NCI-H2107 (cell line): ENCODE data around the gene TRPV6.

Source experiments
- DNase-seq: peaks from one replicate; lab custom pipeline; 2025; lab: John Stamatoyannopoulos, UW

Gene TRPV6

DNA sequence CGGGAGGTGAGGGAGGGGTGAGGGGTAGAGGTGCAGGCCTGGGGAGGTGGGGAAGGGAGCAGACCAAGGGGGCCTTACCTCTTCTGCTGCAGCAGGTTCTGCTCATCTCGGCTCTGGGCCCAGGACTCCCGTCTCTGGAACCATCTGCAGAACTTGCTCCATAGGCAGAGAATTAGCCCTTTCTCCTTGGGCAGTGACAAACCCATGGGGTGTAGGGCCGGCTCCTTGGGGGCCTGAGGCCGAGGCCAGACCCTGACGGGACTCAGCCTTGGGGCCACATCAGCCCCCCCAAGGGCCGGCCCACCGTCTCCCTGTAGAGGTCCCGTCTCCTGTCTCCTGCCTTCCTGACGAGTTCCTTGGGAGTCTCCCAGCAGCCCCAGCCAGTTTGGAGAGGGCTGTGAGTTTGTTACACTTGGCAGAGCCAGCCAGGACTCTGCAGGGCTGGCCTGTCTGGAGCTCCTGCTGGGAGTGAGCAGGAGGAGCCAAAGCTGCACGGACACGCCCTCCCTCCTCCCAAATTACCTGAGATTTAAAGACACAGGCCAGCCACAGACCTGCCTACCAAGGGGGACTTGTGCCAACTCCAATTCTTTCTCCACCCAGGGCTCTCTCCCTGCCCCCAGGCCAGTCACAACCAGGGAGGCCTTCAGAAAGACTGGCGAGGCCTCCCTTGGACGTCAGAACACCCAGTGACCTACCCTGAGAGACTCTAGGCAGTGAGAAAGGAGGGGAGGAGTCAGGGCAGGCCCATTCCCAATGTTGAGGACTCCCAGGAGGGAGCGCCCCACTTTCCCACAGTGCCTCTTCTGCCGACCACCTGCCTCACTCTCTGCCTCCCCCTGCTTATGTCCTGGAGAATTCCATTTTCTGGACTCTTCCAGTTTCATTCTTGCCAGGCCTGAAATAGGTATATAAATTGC, at the start of gene TRPV6:
Gene TRPV6 (minus strand): TSS at position 435 of the 920 bp plus-strand sequence.
- no peak for DNase-seq

DNA sequence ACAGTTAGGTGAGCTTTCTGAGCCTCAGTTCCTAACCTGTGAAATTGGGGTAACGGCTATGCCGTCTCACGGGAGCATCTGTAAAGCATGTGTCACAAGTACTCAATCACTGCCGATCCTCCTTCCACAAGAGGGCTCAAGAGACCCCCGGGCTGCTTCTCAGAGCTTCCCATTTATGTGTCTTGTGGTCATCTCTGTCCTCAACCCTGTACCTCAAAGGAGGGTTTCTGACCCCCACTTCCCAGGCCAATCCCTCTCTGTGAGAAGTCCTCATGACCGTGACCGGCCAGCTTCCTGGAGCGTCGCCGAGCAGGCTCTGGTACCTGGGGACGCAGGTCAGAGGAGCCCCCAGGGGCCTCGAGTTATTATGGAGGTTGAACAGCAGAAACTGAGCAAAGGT, 48.5 kb upstream of the TRPV6 start:
- DNase-seq = no peak

DNA sequence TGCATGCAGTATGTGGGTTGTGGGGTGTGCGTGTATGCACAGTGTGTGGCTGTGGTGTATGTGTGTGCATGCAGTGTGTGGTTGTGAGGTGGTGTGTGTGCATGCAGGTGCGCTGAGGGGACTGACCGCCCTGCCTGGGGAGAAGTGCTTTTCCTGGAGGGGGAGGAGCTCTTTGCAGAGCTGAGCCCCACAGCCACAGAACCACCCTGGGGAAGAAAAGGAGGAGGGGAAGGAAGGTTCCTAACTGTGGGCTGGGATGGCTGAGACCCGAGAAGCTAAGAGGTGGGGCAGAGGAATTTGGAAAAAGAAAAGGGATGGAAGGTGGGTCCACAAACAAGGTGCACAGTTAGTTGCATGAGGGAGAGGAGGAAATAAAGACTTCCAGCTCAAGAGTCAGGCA, 48.1 kb upstream of the TRPV6 start, which contains the start of gene TRPV5:
Gene TRPV5 (minus strand): TSS at position 123 of the 400 bp plus-strand sequence. CDS start 287 bp downstream, outside the sequence.
- DNase-seq = no peak

DNA sequence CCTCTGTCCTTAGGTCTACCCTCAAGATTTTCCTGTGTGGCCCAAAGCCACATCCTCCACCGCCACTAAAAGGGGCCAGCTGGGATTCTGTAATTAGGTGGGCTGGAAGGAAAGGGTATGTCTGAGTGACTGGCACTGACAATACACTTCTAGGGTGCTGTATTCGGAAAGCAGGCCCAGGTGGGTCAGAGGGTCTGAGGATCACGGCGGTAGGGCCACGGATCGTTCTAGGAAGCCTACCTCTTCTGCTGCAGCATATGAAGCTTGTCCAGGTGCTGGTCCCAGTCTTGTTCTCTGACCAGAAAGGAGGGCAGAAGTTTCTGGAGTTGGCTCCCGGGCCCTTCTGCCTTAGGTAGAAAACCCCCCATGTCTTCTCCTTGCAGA, 47.5 kb upstream of the TRPV6 start:
- DNase-seq = no peak

- DNase-seq = no peak
Measured at GRCh38 chr7:142932386-142933091, 47.0 kb upstream of the TRPV6 start.

GRCh38 chr7:142930126-142930730, 44.7 kb upstream of the TRPV6 start:
- no peak for DNase-seq

DNA sequence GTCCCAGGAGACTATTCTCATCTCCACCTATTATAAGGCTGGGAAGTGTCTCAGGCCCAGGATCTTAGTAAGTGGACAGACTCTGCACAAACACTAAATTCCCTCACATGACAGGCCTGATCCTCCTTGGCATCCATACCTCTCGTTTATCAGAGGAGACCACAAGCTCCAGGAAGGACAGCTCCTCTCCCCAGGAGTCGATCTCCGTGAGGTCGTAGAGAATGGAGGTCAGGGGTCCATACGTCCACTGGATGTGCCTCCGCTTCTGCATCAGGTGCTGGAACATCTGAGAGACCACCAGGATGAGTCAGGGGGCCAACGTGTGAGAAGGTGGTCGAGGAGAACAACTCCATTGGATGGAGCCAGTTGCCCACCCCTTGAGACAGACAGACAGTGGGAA, 42.4 kb upstream of the TRPV6 start:
- no peak for DNase-seq

- no peak for DNase-seq
Measured at GRCh38 chr7:142927085-142927745, 41.7 kb upstream of the TRPV6 start.

- DNase-seq = no peak
Measured at GRCh38 chr7:142925413-142925812, 39.9 kb upstream of the TRPV6 start.

DNA sequence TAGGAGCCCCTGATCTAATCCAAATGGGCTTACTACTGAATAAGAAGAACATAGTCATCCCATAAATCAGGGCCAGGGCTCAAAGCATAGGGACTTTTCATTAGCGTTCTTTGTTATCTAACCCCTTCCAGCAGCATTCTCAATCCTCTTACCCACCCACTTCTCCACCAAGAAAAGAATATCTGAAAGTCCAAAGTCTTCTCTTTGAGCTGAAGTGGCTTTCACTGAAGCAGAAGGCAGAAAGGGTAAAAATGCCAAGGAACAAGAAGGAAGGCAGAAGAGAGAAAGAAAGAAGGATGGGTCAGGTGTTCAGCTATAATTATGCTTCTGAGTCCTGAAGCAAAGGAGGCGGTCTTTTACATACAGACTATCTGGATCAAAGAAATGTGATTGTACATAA, 37.8 kb upstream of the TRPV6 start:
- DNase-seq = no peak

GRCh38 chr7:142919656-142920055, 34.1 kb upstream of the TRPV6 start:
- DNase-seq = no peak

DNA sequence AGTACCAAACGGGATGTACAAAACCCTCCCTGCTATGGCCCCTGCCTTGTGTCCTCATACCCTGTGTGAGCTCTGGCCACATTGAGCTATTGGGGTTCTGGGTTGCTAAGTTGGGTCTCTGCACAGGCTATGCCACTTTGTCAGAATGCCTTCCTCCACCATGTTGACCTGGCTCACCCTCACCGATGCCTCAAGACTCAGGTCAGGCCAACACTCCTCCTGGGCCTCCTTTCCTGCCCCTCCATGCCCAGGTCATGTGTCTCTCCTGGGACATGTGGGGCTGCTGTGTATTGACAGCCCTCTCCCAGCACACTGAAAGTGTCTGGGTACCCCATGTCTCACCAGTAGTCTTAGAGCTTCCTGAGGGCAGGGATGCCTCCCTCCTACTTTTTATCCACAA, 33.4 kb upstream of the TRPV6 start:
- DNase-seq = no peak

- no peak for DNase-seq
Measured at GRCh38 chr7:142917447-142917846, 31.9 kb upstream of the TRPV6 start.

GRCh38 chr7:142916508-142916907, 31.0 kb upstream of the TRPV6 start:
- no peak for DNase-seq

- DNase-seq = no peak
Measured at GRCh38 chr7:142915315-142915714, 29.8 kb upstream of the TRPV6 start.

GRCh38 chr7:142914121-142914520, 28.6 kb upstream of the TRPV6 start:
- no peak for DNase-seq

DNA sequence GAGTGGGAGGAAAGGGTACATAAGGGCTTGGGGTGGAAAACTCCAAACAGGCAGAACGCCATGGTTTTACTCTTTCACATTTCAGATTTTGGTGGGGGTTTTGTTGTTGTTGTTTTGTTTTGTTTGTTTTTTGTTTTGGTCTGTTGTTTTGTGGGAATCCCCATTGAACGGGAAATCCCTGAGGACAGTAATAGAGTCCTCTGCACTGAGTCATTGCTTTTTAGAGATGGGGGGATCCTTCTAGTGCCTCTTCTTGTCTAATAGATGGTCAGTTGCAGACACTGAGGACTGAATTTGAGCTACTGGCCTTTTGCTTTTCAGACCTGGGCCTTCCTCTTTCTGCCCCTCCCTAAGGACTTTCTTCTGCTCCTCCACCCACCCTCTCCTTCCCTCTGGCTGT, 28.0 kb upstream of the TRPV6 start:
- no peak for DNase-seq

- no peak for DNase-seq
Measured at GRCh38 chr7:142913051-142913450, 27.5 kb upstream of the TRPV6 start.

GRCh38 chr7:142910481-142910880, 24.9 kb upstream of the TRPV6 start:
- DNase-seq = no peak

DNA sequence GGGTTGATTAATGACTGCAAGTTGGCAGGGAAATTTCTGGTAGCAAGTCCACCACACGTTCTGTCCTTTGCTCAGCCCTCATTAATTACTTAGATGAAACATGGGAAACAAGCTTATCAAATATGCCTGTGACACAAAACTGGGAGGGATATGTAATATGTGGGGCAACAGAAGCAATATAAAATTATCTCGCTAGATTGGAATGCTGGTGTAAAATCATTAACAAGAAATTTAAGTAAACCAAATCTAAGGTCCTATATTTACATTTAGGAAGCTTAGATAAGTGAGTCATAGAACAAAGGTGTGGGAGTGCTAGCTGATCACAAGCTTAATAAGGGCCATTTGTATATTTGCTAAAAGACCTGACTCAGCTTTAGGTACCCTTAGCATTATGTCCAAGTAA, 24.5 kb upstream of the TRPV6 start:
- no peak for DNase-seq

DNA sequence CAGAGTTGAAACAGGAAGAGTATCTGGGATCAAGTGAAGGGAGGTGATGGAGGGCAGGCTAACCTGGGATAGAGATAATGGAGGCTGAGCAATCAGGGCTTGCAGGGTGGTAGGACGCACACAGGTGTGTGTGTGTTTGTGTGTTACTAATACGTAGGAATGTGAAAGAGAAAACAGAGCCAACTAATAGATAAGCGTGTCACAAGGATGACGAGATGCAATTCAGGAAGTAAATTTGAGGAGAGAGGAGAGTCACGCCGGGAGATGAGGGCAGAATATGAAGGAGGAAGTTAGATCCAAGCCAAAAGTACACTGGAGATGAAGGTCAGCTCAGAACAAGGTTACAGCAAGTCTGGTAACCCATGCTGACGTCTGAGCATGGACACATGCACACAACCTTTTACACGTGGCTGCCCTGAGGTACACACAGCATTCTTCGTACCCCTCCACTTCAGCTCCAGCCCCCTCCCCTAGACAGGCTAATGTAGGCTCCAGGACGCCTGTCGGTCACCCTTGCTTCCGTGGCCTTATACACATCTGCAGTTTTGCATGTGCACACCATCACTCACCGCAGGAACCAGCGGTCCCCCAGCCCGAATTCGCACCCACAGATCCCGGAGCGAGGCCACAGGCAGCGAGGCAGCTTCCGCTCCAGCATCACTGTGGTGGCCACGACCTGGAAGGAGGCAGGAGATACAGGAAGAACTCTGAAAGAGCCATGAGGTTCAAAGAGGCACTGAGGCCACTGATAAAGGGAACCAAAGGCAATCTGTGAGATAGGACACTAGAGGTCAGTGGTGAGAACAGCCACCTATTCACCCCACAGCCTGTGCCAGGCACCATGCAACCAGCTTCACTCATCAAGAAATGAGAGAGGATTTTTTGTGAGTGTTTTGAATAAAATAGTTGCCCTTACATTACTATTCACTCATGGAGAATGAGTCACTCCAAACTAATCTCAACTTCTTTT, 23.7 kb upstream of the TRPV6 start:
- no peak for DNase-seq
